Mammary epithelial cell (primary cell): Measurements from ENCODE around the gene SREK1.

Source experiments
- CTCF ChIP-seq, 2 donors: IDR thresholded peaks in 1 of 2; conservative IDR thresholded peaks in 1 of 2; 2 replicates each; pipeline ENCODE4 v1.5.1; 2011 to 2012; ENCODE audit warnings: inconsistent platforms in 2 of 2, low read length in 2 of 2, mild to moderate bottlenecking in 2 of 2, control low read depth in 1 of 2, low read depth in 1 of 2; ENCODE audit not compliant: insufficient read depth in 1 of 2; ENCODE audit errors: extremely low read depth in 1 of 2
- EZH2 ChIP-seq: IDR thresholded peaks from 2 replicates; pipeline ENCODE4 v1.6.1; 2012; ENCODE audit warnings: low read length, inconsistent platforms, borderline replicate concordance

- TF ChIP-seq CTCF (conservative IDR thresholded peaks at IDR 0.05 in 1 of 2, IDR thresholded peaks at IDR 0.05 in 1 of 2; ENCODE audit: extremely low read depth in 1 of 2, insufficient read depth in 1 of 2, low read depth in 1 of 2, low read length in 2 of 2) (no peak), EZH2 (no peak)
Measured at GRCh38 chr5:66207800-66208561, 63.9 kb downstream of the SREK1 start.
